Activated CD8-positive, alpha-beta memory T cell treated with anti-CD3 and anti-CD28 coated beads, Interleukin-2, amount 50 U/mL, for 48 hours (primary cell): ENCODE data around the gene TEN1.
"Not testable (repeated sequence)": the region's sequence is repeated elsewhere in the genome, so short reads cannot be mapped to it uniquely, and the experiment has no call there.

Experiments
- DNase-seq: peaks from one replicate; pipeline ENCODE4 v3.0.0-alpha.2; 2020

TEN1 gene

GRCh38 chr17:76032073-76032779 is 53.2 kb downstream of the TEN1 start:
- DNase-seq, result no peak

- no peak for DNase-seq
Measured at GRCh38 chr17:76032780-76033108, 53.7 kb downstream of the TEN1 start.

DNA sequence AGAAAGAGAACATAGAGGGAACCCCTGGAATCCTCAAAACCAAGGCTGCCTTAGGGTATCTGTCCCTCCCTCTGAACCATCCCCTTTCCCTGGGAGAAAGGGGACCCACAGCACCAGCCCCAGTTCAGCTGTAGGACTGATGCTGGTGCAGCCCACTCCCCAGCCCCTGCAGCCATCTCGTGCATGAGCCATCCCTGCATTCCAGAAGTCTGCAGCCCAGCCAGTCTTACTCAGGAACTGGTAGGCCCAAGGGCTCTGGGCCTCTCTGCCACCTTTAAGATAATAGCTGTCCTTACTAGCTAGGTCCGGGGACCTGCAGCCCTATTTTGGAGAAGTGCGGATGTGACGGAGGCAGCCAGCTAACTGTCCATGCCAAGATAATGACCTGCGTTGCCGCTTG is 54.1 kb downstream of the TEN1 start:
- DNase-seq, result no peak

- no peak for DNase-seq
Measured at GRCh38 chr17:76034428-76035350, 55.6 kb downstream of the TEN1 start.

- DNase-seq, result no peak
Measured at GRCh38 chr17:76036497-76037261, 57.6 kb downstream of the TEN1 start.

DNA sequence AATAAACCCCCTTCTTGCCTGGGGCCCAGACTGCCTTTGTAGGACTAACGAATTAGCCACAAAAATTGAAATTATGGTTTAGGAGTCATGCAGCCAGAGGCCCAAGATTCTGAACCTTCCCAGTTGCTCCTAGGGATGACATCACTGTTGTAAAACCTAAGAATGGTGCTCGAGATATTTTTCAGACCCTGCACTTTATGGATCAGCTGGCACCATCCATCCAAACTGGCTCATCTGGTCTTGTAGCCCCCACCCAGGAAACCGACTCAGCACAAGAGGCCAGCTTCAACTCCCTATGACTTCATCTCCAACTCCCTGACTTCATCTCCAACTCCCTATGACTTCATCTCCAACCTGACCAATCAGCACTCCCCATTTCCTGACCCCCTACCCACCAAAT is 59.0 kb downstream of the TEN1 start:
- no peak for DNase-seq

GRCh38 chr17:76039121-76039520 is 60.1 kb downstream of the TEN1 start:
- DNase-seq, result no peak

DNA sequence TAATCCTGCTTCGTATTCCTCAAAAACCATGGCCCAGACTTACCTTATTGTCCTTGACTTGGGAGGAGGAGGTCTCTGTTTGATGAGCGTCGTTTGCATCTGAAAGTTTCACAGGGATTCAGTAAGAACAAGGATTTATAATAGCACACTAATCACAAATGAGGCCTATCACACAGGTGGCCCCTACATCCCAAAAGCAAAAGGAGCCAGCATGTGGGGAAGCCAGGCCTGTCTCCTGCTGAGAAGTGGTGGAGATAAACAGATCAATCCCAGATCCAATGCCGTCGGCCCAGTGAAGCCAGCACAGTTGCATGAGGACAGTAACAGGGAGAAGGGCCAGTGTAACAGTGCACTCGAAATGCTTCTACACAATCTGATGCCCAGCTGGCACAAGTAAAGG is 61.3 kb downstream of the TEN1 start:
- DNase-seq, result no peak

- not testable (repeated sequence) for DNase-seq
Measured at GRCh38 chr17:76042868-76043267, 63.8 kb downstream of the TEN1 start.

GRCh38 chr17:76044475-76045007 is 65.5 kb downstream of the TEN1 start:
- not testable (repeated sequence) for DNase-seq

DNA sequence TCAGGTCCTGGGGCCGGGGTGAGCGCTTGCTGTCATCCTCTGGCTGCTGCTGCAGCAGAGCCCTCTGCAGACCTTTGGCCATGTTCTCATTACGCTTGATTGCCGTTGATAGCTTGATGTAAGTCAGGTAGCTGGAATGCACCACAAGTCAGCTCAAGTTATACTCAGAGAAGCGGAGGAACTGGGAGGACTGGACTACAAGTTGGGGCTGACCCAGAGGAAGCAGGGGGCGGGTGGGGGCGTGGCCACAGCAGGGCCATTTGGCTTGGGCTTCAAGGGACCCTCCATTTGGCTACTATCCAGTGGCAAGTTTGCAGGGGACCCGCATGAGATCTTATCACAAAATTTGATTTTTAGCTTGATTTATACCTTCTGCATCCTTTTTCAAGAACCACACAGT is 67.0 kb downstream of the TEN1 start:
- DNase-seq, result no peak

DNA sequence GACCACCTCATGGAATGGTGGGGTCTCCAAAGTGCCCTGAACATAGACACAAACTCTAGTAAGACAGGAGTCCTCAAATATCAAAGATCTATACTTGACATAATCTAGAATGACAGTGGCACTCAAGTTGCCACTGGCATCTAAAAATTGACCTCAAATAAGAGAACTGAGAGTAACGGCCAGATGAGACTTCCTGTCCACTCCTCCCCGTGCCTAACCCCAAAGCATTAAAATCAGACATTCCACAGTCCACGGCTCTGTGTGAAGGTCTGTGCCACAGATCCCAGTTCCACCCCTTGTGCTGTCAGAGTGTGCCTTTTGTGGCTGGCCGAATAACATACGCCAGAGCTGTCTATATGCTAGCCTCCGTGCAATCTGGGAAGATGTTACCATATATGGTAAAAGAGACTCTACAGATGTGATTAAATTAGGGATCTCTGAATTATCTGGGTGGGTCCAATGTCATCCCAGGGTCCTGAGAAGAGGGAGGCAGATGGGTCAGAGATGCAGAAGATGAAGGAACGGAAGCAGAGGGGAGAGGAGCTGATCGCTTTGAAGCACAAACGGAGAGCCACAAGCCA is 69.1 kb downstream of the TEN1 start:
- no peak for DNase-seq

DNA sequence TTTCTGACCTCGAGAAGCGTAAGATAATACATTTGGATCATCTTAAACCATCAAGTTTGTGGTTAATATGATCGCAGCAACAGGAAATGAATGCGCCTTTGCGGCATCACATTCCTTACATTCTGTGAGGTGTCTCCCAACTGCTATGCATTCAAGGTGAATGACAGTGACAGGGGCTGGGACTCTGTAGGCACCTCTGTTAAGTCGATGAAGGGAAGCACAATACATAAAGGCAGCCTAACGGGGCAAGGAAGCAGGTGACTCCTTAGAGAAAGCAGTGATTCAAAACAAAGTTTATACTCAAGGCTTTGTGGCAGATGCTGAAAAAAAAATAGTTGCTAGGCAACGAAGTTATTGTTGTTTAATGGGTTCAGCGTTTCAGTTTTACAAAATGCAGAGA is 69.7 kb downstream of the TEN1 start:
- DNase-seq, result no peak

DNA sequence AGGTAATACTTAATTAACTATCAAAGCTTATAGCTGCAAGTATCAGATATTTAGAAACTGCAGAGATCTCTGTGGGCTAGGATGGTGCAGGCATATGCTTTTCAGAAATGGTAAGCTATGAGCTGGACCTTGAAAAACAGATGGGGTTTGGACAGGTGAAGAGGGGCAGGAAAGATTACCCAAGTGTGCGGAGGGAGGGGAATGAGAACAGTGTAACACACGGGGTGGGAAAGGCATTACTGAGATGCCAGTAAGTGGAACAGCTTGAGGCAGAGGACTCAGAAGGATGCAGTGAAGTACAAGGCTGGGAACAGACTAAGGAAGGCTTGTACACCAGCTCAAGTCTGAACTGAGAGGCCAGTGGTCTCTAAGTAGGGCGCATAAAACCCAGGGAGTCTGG is 70.2 kb downstream of the TEN1 start:
- DNase-seq, result no peak

GRCh38 chr17:76049836-76050537 is 70.9 kb downstream of the TEN1 start:
- no peak for DNase-seq
